GM12878 (cell line): Measurements from ENCODE around the gene SLC13A3. TPM values are rescaled to one million over a fixed set of nuclear protein-coding genes. Genes with fewer than 3 reads are reported as not detected.
A peak's percentile ranks its signal among the peaks of the same experiment; 100 is the strongest.

Source experiments
- ATAC-seq: fragments of 200-7000 bp; cut with Tn5 transposase; 3 replicates; pipeline ENCODE4 v1.9.1; 2020; ENCODE audit warnings: mild to moderate bottlenecking, moderate library complexity
- BruUV-seq: library from RNA; stranded (reverse); fragments of 400-500 nt; replicated peaks from 2 replicates; lab custom pipeline; 2021; lab: Mats Ljungman, UMichigan
- CTCF ChIA-PET: fragments of 300-600 bp; sonication (Branson Sonifier 250); formaldehyde crosslinking; extraction: SDS; loops from one replicate; lab custom pipeline; 2021; ENCODE audit warnings: inconsistent platforms; lab: Yijun Ruan, JAX
- POLR2A ChIA-PET: fragments of 350-600 bp; formaldehyde crosslinking; extraction: SDS; loops from one replicate; lab custom pipeline; 2021; ENCODE audit warnings: inconsistent platforms; lab: Charles Lee
- RAD21 ChIA-PET: fragments of 300-600 bp; sonication (Branson Sonifier 250); formaldehyde crosslinking; loops from one replicate; lab custom pipeline; 2023; ENCODE audit warnings: antibody characterized with exemption; ENCODE audit not compliant: unreplicated experiment; lab: Charles Lee
- SMC1A ChIA-PET: fragments of 300-600 bp; sonication (Branson Sonifier 250); formaldehyde crosslinking; loops from one replicate; lab custom pipeline; 2023; ENCODE audit not compliant: unreplicated experiment, uncharacterized antibody; lab: Charles Lee
- DNase-seq: peaks from one replicate; pipeline ENCODE4 v3.0.0-alpha.2; 2011; ENCODE audit warnings: low read depth, low spot score
- FAIRE-seq: peaks from 3 replicates; lab custom pipeline; 2011; peaks lifted over from hg19 to GRCh38; lab: Jason Lieb, UNC
- H2AFZ ChIP-seq: 2 replicates; pipeline ENCODE4 v1.6.0; 2011; ENCODE audit warnings: low read depth, low read length, control low read depth; ENCODE audit not compliant: control insufficient read depth
- H3K27ac ChIP-seq: 2 replicates; pipeline ENCODE4 v1.5.1; 2011; ENCODE audit warnings: control low read depth; ENCODE audit not compliant: control insufficient read depth, insufficient read depth
- H3K27me3 ChIP-seq, 2 experiments: replicated peaks in 1 of 2; 2 replicates each; pipeline versions ENCODE4 v1.6.0 to v1.6.1; 2011; ENCODE audit warnings: low read length in 1 of 2; ENCODE audit not compliant: control insufficient read depth in 2 of 2, insufficient read depth in 2 of 2
- H3K36me3 ChIP-seq, 2 experiments: 2 replicates each; pipeline ENCODE4 v1.5.1; 2011; ENCODE audit warnings: low read length in 1 of 2; ENCODE audit not compliant: control insufficient read depth in 2 of 2, insufficient read depth in 2 of 2
- H3K4me1 ChIP-seq: 2 replicates; pipeline ENCODE4 v1.6.1; 2011; ENCODE audit warnings: mild to moderate bottlenecking, low read length, moderate library complexity, mixed read lengths; ENCODE audit not compliant: control insufficient read depth, insufficient read depth
- H3K4me2 ChIP-seq: 2 replicates; pipeline ENCODE4 v1.6.0; 2011; ENCODE audit warnings: control low read depth; ENCODE audit not compliant: control insufficient read depth, insufficient read depth
- H3K4me3 ChIP-seq: fragments of 200-600 bp; sonication (generic); 2 replicates; pipeline ENCODE4 v1.5.1; 2016
- H3K79me2 ChIP-seq: 2 replicates; pipeline ENCODE4 v1.6.0; 2011; ENCODE audit warnings: low read length; ENCODE audit not compliant: control insufficient read depth, insufficient read depth
- H3K9ac ChIP-seq: 2 replicates; pipeline ENCODE4 v1.8.0; 2011; ENCODE audit warnings: low read length, control low read depth, mixed read lengths; ENCODE audit not compliant: control insufficient read depth, insufficient read depth
- H3K9me3 ChIP-seq: replicated peaks from 3 replicates; pipeline ENCODE4 v1.5.1; 2011; ENCODE audit warnings: mild to moderate bottlenecking, low read length; ENCODE audit not compliant: control insufficient read depth, insufficient read depth
- H4K20me1 ChIP-seq: 2 replicates; pipeline ENCODE4 v1.6.0; 2011; ENCODE audit not compliant: control insufficient read depth, insufficient read depth
- CHD2 ChIP-seq: IDR thresholded peaks from 2 replicates; pipeline ENCODE4 v1.6.1; 2011; ENCODE audit warnings: low read depth, low read length, improper control_type of control experiment, borderline replicate concordance
- CREB1 ChIP-seq: IDR thresholded peaks from 2 replicates; pipeline ENCODE4 v1.6.1; 2012; ENCODE audit warnings: low read depth, mild to moderate bottlenecking, inconsistent platforms
- DPF2 ChIP-seq: fragments of 450-650 bp; IDR thresholded peaks from 2 replicates; pipeline ENCODE4 v1.6.1; 2017; ENCODE audit warnings: mild to moderate bottlenecking
- EZH2 ChIP-seq: IDR thresholded peaks from 2 replicates; pipeline ENCODE4 v1.6.1; 2012; ENCODE audit warnings: low read depth, mild to moderate bottlenecking, control low read depth, inconsistent platforms, low read length, borderline replicate concordance; ENCODE audit not compliant: control insufficient read depth
- KLF5 ChIP-seq: fragments of 450-650 bp; IDR thresholded peaks from 2 replicates; pipeline ENCODE4 v1.6.1; 2014; ENCODE audit warnings: mild to moderate bottlenecking; ENCODE audit not compliant: partially characterized antibody
- MAX ChIP-seq: IDR thresholded peaks from 2 replicates; pipeline ENCODE4 v1.6.1; 2012; ENCODE audit warnings: low read depth, low read length, improper control_type of control experiment
- MEF2B ChIP-seq: fragments of 450-650 bp; IDR thresholded peaks from 2 replicates; pipeline ENCODE4 v1.6.1; 2018; ENCODE audit warnings: mild to moderate bottlenecking, moderate library complexity; ENCODE audit not compliant: partially characterized antibody, poor library complexity, severe bottlenecking
- NR2F1 ChIP-seq: fragments of 450-650 bp; conservative IDR thresholded peaks from 2 replicates; pipeline ENCODE4 v1.6.1; 2017; ENCODE audit warnings: mild to moderate bottlenecking
- RAD21 ChIP-seq: IDR thresholded peaks from 2 replicates; pipeline ENCODE4 v1.6.1; 2011; ENCODE audit warnings: mild to moderate bottlenecking, low read depth, low read length, moderate library complexity; ENCODE audit not compliant: insufficient read depth
- RBBP5 ChIP-seq: fragments of 200-600 bp; sonication (generic); conservative IDR thresholded peaks from 2 replicates; pipeline ENCODE4 v1.6.1; 2016
- RFX5 ChIP-seq: IDR thresholded peaks from 2 replicates; pipeline ENCODE4 v1.6.1; 2011; ENCODE audit warnings: low read depth, low read length, improper control_type of control experiment
- SMC3 ChIP-seq: IDR thresholded peaks from 2 replicates; pipeline ENCODE4 v1.6.1; 2011; ENCODE audit warnings: low read length, improper control_type of control experiment, borderline replicate concordance
- TARDBP ChIP-seq: IDR thresholded peaks from 2 replicates; pipeline ENCODE4 v1.6.1; 2016; ENCODE audit warnings: borderline replicate concordance
- TCF7 ChIP-seq: IDR thresholded peaks from 2 replicates; pipeline ENCODE4 v1.6.1; 2014; ENCODE audit warnings: antibody characterized with exemption, borderline replicate concordance
- USF1 ChIP-seq: IDR thresholded peaks from 2 replicates; pipeline ENCODE4 v1.6.1; 2011; ENCODE audit warnings: borderline replicate concordance, low read depth, mild to moderate bottlenecking, moderate library complexity, mixed read lengths, low read length; ENCODE audit not compliant: insufficient read depth; ENCODE audit errors: extremely low read length
- ZBTB33 ChIP-seq: fragments of 450-650 bp; IDR thresholded peaks from 2 replicates; pipeline ENCODE4 v1.6.1; 2017; ENCODE audit warnings: mild to moderate bottlenecking
- WGBS: methylation state at CpG from one replicate; pipeline ENCODE4 v1.1.6; 2016; ENCODE audit warnings: low lambda C conversion rate; ENCODE audit not compliant: insufficient replicate concordance, insufficient coverage; ENCODE audit errors: missing lambda C conversion rate; 5-methylcytosine and 5-hydroxymethylcytosine counted together
- in situ Hi-C: fragments of 300-500 bp; cut with MboI; formaldehyde crosslinking; loops from 9 replicates; pipeline ENCODE4 v1.14.3; 2018; ENCODE audit warnings: mixed read lengths
- intact Hi-C: fragments of 100-400 bp; cut with micrococcal nuclease; formaldehyde crosslinking; loops from one replicate; pipeline ENCODE4 v1.14.2; 2022; ENCODE audit not compliant: unreplicated experiment
- polyA plus RNA-seq, 11 experiments: library from polyadenylated mRNA; depleted of rRNA in 4 of 11; unstranded in 6 of 11; stranded (reverse) in 5 of 11; fragments of >200 nt; fragmentation: Nextera tagmentation in 4 of 11; fragmentation: Illumina TruSeq in 1 of 11; extraction: Ambion mirVana in 4 of 11; extraction: Trizol in 1 of 11; gene quantifications; 1 replicate in 1 of 11; 2 replicates in 10 of 11; pipeline versions ENCODE4 v1.2.1 to v1.2.3, GENCODE V29; 2011 to 2016; ENCODE audit warnings: inconsistent platforms in 2 of 11, missing spikeins in 2 of 11, low read depth in 1 of 11
- total RNA-seq, 4 experiments: library from RNA; depleted of rRNA in 3 of 4; stranded (reverse); fragments of >200 nt in 3 of 4; fragmentation: Illumina TruSeq in 1 of 4; extraction: Trizol in 1 of 4; gene quantifications; 2 replicates each; pipeline versions ENCODE4 v1.2.1 to v1.2.3, GENCODE V29; 2013 to 2021
- TF ChIP-seq, protein P1 (sequence below): IDR thresholded peaks from 2 replicates; pipeline ENCODE4 v1.6.1; 2012; ENCODE audit warnings: low read length, inconsistent platforms

The SLC13A3 gene
- total and polyA plus RNA-seq, 10 of the 15 experiments (the other 5 are each of a cell fraction or from before 2014, with no cell fraction given), result 0.03 to 0.76 (median 0.07) TPM; not detected in 4

GRCh38 chr20:46699651-46700359 lies 48.5 kb upstream of the SLC13A3 start:
- no peak overlapping the region for H3K4me2 ChIP-seq
- no peaks in the 10 kb centered on the region for H3K79me2 ChIP-seq
- DNase-seq (no peak), FAIRE-seq (peak; percentile 91), ATAC-seq (peak; percentile 65)
- in situ Hi-C loops (no loop called here), intact Hi-C loops (loop anchor here (1.0 kb wide), 1 partner anchor 179 kb away; no protein-coding TSS in a partner anchor)
- H3K27ac ChIP-seq, result no peak overlapping the region
- BruUV-seq, result no TSS peak
- H3K27me3 ChIP-seq, result no peaks in the 10 kb centered on the region
- no peaks in the 10 kb centered on the region for H3K36me3 ChIP-seq
- no peak overlapping the region for H3K9ac ChIP-seq
- ChIA-PET SMC1A (interaction anchor here (0.7 kb wide), 1 partner anchor 13 kb away, joined by 3 read pairs; no protein-coding TSS in a partner anchor), RAD21 (no interaction called here), CTCF (interaction anchor here (0.6 to 2.0 kb wide), 3 partner anchors 12 to 17 kb away, joined by 3 to 5 read pairs (median 3); no protein-coding TSS in a partner anchor), POLR2A (no interaction called here)
- 29% methylated on average over 12 of the region's 12 CpGs for WGBS
- no peaks in the 10 kb centered on the region; the same call in 2 of the 3 replicates for H3K9me3 ChIP-seq
- no peak overlapping the region for H2AFZ ChIP-seq
- H3K4me3 ChIP-seq, result no peak overlapping the region
- no peaks in the 10 kb centered on the region; the same call in 1 of the 2 replicates for H3K4me1 ChIP-seq
- no peaks in the 10 kb centered on the region for H4K20me1 ChIP-seq
- TF ChIP-seq SMC3 (peak; percentile 35; the same call in 1 of the 2 replicates), RAD21 (peak; percentile 49), TCF7 (no peak), TARDBP (no peak), MEF2B (no peak), DPF2 (no peak), USF1 (no peak), ZBTB33 (no peak), CREB1 (no peak), KLF5 (no peak), MAX (no peak), RBBP5 (no peak), EZH2 (no peak), CHD2 (no peak), NR2F1 (no peak), RFX5 (no peak)
- TF ChIP-seq, protein P1, sequence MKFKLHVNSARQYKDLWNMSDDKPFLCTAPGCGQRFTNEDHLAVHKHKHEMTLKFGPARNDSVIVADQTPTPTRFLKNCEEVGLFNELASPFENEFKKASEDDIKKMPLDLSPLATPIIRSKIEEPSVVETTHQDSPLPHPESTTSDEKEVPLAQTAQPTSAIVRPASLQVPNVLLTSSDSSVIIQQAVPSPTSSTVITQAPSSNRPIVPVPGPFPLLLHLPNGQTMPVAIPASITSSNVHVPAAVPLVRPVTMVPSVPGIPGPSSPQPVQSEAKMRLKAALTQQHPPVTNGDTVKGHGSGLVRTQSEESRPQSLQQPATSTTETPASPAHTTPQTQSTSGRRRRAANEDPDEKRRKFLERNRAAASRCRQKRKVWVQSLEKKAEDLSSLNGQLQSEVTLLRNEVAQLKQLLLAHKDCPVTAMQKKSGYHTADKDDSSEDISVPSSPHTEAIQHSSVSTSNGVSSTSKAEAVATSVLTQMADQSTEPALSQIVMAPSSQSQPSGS, result no peak
